CD4-positive, alpha-beta T cell treated with Interferon alpha-2 for 1 hour (primary cell): ENCODE results near the gene EP300.
"Not testable (repeated sequence)": the region's sequence is repeated elsewhere in the genome, so short reads cannot be mapped to it uniquely, and the experiment has no call there.

Source experiments
- DNase-seq, 2 donors: peaks; one replicate each; pipeline ENCODE4 v3.0.0-alpha.2; 2020 to 2022

EP300 gene

GRCh38 chr22:41085842-41086241, 6.5 kb upstream of the EP300 start:
- DNase-seq = no peak

GRCh38 chr22:41091132-41092022, 1.0 kb upstream of the EP300 start:
- peak; percentile 99 for DNase-seq

- peak; percentile 17 to 36 for DNase-seq
Measured at GRCh38 chr22:41092847-41093411, 537 bp downstream of the EP300 start.

GRCh38 chr22:41094041-41094593, 1.7 kb downstream of the EP300 start:
- peak in 1 of 2 donors; percentile 29 for DNase-seq

- DNase-seq = no peak
Measured at GRCh38 chr22:41096391-41096790, 4.0 kb downstream of the EP300 start.

- DNase-seq = no peak
Measured at GRCh38 chr22:41096841-41097240, 4.4 kb downstream of the EP300 start.

GRCh38 chr22:41099036-41099435, 6.6 kb downstream of the EP300 start:
- DNase-seq = no peak

GRCh38 chr22:41106122-41106968, 14.0 kb downstream of the EP300 start:
- DNase-seq = no peak

GRCh38 chr22:41106969-41107325, 14.6 kb downstream of the EP300 start:
- not testable (repeated sequence) for DNase-seq

- DNase-seq = no peak
Measured at GRCh38 chr22:41110968-41111367, 18.6 kb downstream of the EP300 start.

- no peak for DNase-seq
Measured at GRCh38 chr22:41116342-41116741, 23.9 kb downstream of the EP300 start.

- no peak for DNase-seq
Measured at GRCh38 chr22:41117127-41117965, 25.0 kb downstream of the EP300 start.

- no peak for DNase-seq
Measured at GRCh38 chr22:41123151-41123550, 30.8 kb downstream of the EP300 start.

GRCh38 chr22:41124086-41124485, 31.7 kb downstream of the EP300 start:
- DNase-seq = no peak

- peak in 1 of 2 donors; percentile 15 for DNase-seq
Measured at GRCh38 chr22:41127451-41127850, 35.1 kb downstream of the EP300 start.

GRCh38 chr22:41128606-41129005, 36.2 kb downstream of the EP300 start:
- no peak for DNase-seq

GRCh38 chr22:41132550-41132949, 40.2 kb downstream of the EP300 start:
- DNase-seq = no peak

- no peak for DNase-seq
Measured at GRCh38 chr22:41140365-41140957, 48.1 kb downstream of the EP300 start.

- DNase-seq = not testable (repeated sequence)
Measured at GRCh38 chr22:41145921-41146320, 53.5 kb downstream of the EP300 start.

- no peak for DNase-seq
Measured at GRCh38 chr22:41146573-41146972, 54.2 kb downstream of the EP300 start.

GRCh38 chr22:41147722-41148121, 55.3 kb downstream of the EP300 start:
- DNase-seq = no peak

- no peak for DNase-seq
Measured at GRCh38 chr22:41152902-41153301, 60.5 kb downstream of the EP300 start.
